Spleen (tissue), 7 donors: Measurements from ENCODE around the gene PZP.

Experiments
- CTCF ChIP-seq, 11 experiments: fragments of 200-600 bp in 7 of 11; fragments of 450-650 bp in 4 of 11; sonication (generic) in 4 of 11; IDR thresholded peaks in 8 of 11; conservative IDR thresholded peaks in 3 of 11; 1 replicate in 7 of 11; 2 replicates in 4 of 11; pipeline versions ENCODE4 v1.4.0 to v1.8.0; 2016 to 2021; ENCODE audit warnings: antibody characterized with exemption in 11 of 11, inconsistent platforms in 4 of 11, mild to moderate bottlenecking in 1 of 11
- POLR2A ChIP-seq, 3 donors: fragments of 450-650 bp; IDR thresholded peaks; one replicate each; pipeline ENCODE4 v1.5.1; 2017; ENCODE audit warnings: antibody characterized with exemption in 3 of 3, mild to moderate bottlenecking in 1 of 3
- POLR2AphosphoS5 ChIP-seq, 3 donors: sonication (generic); formaldehyde crosslinking; IDR thresholded peaks; one replicate each; pipeline ENCODE4 v1.5.1; 2017; ENCODE audit warnings: antibody characterized with exemption in 3 of 3
- donor health status: DM: no; HTN: no; CAD: no; lungs with moderate emphysema.
- donor health status: DM: no; HTN: no; CAD: no.
- donor health status: DM: no; HTN: no; CAD: no.

- no peak for TF ChIP-seq POLR2A (IDR thresholded peaks at IDR 0.05)
- TF ChIP-seq CTCF (IDR thresholded peaks at IDR 0.05 in 8 of 11, conservative IDR thresholded peaks at IDR 0.05 in 3 of 11): no peak
- TF ChIP-seq POLR2AphosphoS5 (IDR thresholded peaks at IDR 0.05): no peak
These were observed 10.2 kb downstream of the PZP start for GRCh38 chr12:9198012-9198411.
